Measurements from ENCODE around the gene HTR7. TPM values are rescaled to one million over a fixed set of nuclear protein-coding genes. Genes with fewer than 3 reads are reported as not detected.
"Not testable (repeated sequence)": the region's sequence is repeated elsewhere in the genome, so short reads cannot be mapped to it uniquely, and the experiment has no call there.

HTR7 gene
- total RNA-seq (under 1 TPM; 0.08 TPM), total RNA-seq (0 to 1.3 (median 0.15) reads per million in 172 experiments)
- 0.44 TPM for polyA plus RNA-seq (2013, experiment 1 of 2)
- 0.18 TPM for polyA plus RNA-seq (2013, experiment 2 of 2)

DNA sequence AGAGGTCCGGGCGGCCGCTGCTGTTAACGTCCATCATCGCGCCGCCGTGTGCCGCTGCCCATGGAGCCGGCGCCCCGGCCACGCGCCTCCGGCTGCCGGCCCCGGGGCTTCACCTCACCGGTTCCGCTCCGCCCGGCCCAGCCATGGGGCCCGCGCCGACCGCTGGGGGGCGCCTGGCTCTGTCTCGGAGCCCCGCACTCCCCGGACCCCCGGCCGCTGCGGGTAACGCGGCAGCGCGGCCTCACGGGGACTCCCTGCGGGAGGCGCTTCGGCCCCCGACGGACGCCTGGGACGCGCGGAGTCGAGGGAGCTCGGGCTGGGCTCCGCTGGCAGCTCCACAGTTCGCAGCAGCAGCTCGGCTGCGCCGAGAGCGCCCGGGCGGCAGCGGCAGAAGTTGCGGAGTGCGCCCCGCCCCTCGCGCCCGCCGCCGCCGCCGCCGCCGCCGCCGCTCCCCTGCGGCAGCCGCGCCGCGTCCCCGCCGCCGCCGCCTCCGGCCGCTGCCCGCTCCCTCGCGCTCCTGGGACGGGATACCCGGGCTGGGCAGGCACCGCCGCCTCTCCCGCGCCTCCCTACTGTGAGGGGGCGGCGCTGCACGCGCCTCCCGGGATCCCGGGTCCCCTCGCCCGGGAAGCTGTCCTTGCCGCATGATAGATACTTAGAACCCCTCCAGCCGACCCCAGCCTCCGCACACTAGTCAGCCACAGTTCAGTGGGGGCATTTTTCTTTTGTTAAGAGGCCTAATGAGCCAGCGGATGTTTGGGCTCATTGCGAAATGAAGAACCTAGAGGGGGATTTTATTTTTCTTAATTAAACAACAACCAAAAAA is at the start of gene HTR7:
HTR7 (minus strand) TSS at position 405 of the 826 bp plus-strand sequence; CDS start at position 37, 368 bp downstream.
- ChIA-PET POLR2A (interaction anchor here (0.7 to 0.9 kb wide), 2 partner anchors 13 to 306 kb away, joined by 3 to 6 read pairs; partner anchors contain the start of gene RPP30), CTCF (interaction anchor here (0.6 to 1.6 kb wide), 4 partner anchors 14 to 205 kb away, joined by 3 to 4 read pairs (median 4); partner anchors contain the start of gene RPP30)
- Histone ChIP-seq H3K27ac (ENCODE audit: low read depth in 1 of 2, low read length in 2 of 2) (no peak within 1 kb of the TSS), H3K4me1 (ENCODE audit: insufficient read depth, low read length) (peaks cover 15% of the 10 kb centered on the region), H3K4me3 (ENCODE audit: low read length) (peak within 1 kb of the TSS; percentile 51), H3K9me3 (ENCODE audit: control insufficient read depth in 1 of 2, insufficient read depth in 1 of 2, low read length in 2 of 2) (peaks cover 0 to 5% of the 10 kb centered on the region in 2 experiments), H3K36me3 (ENCODE audit: insufficient read depth, low read length) (no peaks in the 10 kb centered on the region), H3K27me3 (ENCODE audit: control insufficient read depth in 1 of 2, insufficient read depth in 2 of 2, low read length in 2 of 2) (peaks cover 34 to 55% of the 10 kb centered on the region in 2 experiments)
- peak within 1 kb of the TSS; percentile 50 for H3K27ac Mint-ChIP-seq
- peak; percentile 14 to 81 (median 61) for DNase-seq
- H3K36me3 Mint-ChIP-seq (ENCODE audit: low read depth) = no peaks in the 10 kb centered on the region
- peaks cover 83% of the 10 kb centered on the region for H3K27me3 Mint-ChIP-seq
- H3K9me3 Mint-ChIP-seq = no peaks in the 10 kb centered on the region
- TF ChIP-seq CTCF (IDR thresholded peaks at IDR 0.05) = peak; percentile 68
- peak; percentile 82 for ATAC-seq (ENCODE audit: poor library complexity)
- peak within 1 kb of the TSS; percentile 90 for H3K4me3 Mint-ChIP-seq
- intact Hi-C loops (cut with DNase I, micrococcal nuclease) = no loop called here
- H3K4me1 Mint-ChIP-seq (ENCODE audit: low read depth) = peaks cover 6% of the 10 kb centered on the region

- ChIA-PET CTCF (no interaction called here), POLR2A (no interaction called here)
- Mint-ChIP-seq H3K9me3 (no peaks in the 10 kb centered on the region), H3K4me3 (no peak overlapping the region), H3K27me3 (no peaks in the 10 kb centered on the region), H3K4me1 (ENCODE audit: low read depth) (peaks cover 1% of the 10 kb centered on the region), H3K36me3 (ENCODE audit: low read depth) (peaks cover 63% of the 10 kb centered on the region), H3K27ac (no peak overlapping the region)
- intact Hi-C loops (cut with DNase I, micrococcal nuclease) = loop anchor here in 1 of 2 experiments (5.0 kb wide), 1 partner anchor 101 kb away; no protein-coding TSS in a partner anchor
- ATAC-seq (ENCODE audit: poor library complexity) (no peak), DNase-seq (no peak)
- Histone ChIP-seq H3K27me3 (ENCODE audit: control insufficient read depth in 1 of 2, insufficient read depth in 2 of 2, low read length in 2 of 2) (no peaks in the 10 kb centered on the region), H3K4me3 (ENCODE audit: low read length) (no peak overlapping the region), H3K27ac (ENCODE audit: low read depth in 1 of 2, low read length in 2 of 2) (no peak overlapping the region), H3K9me3 (ENCODE audit: control insufficient read depth in 1 of 2, insufficient read depth in 1 of 2, low read length in 2 of 2) (no peaks in the 10 kb centered on the region), H3K4me1 (ENCODE audit: insufficient read depth, low read length) (peaks cover 1% of the 10 kb centered on the region), H3K36me3 (ENCODE audit: insufficient read depth, low read length) (peaks cover 15% of the 10 kb centered on the region)
- no peak for TF ChIP-seq CTCF (IDR thresholded peaks at IDR 0.05)
Observed at GRCh38 chr10:90906596-90906995, 48.8 kb upstream of the HTR7 start.

DNA sequence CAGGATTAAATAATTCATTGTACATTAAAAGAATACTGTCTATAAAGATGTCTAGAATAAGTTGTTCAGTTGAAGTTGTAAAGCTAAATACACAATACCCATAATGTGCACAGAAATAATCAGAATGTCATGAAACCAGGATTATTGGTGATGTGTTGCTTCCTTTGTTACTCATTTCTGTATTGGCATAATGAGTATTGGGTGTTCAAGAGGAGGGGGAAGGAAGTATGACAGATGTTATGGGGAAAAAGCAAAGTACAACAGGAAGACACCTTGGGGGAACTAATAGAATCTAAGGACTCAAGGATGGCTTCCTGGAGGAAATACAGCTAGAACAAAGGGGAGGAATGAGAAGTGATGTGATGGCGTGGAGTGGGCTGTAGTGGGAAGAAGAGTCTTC is 48.1 kb upstream of the HTR7 start:
- no peak for ATAC-seq (ENCODE audit: poor library complexity)
- Mint-ChIP-seq H3K36me3 (ENCODE audit: low read depth) (peaks cover 69% of the 10 kb centered on the region), H3K4me1 (ENCODE audit: low read depth) (no peaks in the 10 kb centered on the region), H3K27ac (no peak overlapping the region), H3K27me3 (no peaks in the 10 kb centered on the region), H3K9me3 (no peaks in the 10 kb centered on the region), H3K4me3 (no peak overlapping the region)
- no peak overlapping the region for H3K4me3 ChIP-seq (ENCODE audit: low read length)
- POLR2A ChIA-PET = no interaction called here
- TF ChIP-seq CTCF (IDR thresholded peaks at IDR 0.05) = no peak
- no peaks in the 10 kb centered on the region for H3K9me3 ChIP-seq (ENCODE audit: control insufficient read depth in 1 of 2, insufficient read depth in 1 of 2, low read length in 2 of 2)
- no peak overlapping the region for H3K27ac ChIP-seq (ENCODE audit: low read depth in 1 of 2, low read length in 2 of 2)
- H3K36me3 ChIP-seq (ENCODE audit: insufficient read depth, low read length) = peaks cover 21% of the 10 kb centered on the region
- no peaks in the 10 kb centered on the region for H3K4me1 ChIP-seq (ENCODE audit: insufficient read depth, low read length)
- CTCF ChIA-PET = no interaction called here
- DNase-seq = no peak
- intact Hi-C loops (cut with DNase I, micrococcal nuclease) = loop anchor here in 1 of 2 experiments (5.0 kb wide), 1 partner anchor 101 kb away; no protein-coding TSS in a partner anchor
- no peaks in the 10 kb centered on the region for H3K27me3 ChIP-seq (ENCODE audit: control insufficient read depth in 1 of 2, insufficient read depth in 2 of 2, low read length in 2 of 2)

DNA sequence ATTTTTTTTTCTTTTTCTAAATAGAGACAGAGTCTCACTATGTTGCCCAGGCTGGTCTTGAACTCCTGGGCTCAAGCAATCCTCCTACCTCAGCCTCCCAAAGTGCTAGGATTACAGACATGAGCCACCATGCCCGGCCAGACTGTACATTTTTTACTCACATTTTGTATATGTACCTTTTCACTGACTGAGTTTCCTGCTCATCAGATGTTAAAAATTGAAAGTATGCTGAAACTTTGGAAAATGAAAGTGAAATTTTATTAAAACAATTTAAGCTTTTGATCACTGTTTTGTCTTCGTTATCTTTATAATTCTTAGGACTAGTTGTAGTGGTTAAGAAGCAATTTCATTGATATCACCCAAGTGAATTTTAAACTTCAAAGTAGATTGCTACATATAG is 39.1 kb upstream of the HTR7 start:
- H3K27ac ChIP-seq (ENCODE audit: low read depth in 1 of 2, low read length in 2 of 2); H3K9me3 Mint-ChIP-seq; H3K4me3 ChIP-seq (ENCODE audit: low read length); H3K4me3 Mint-ChIP-seq; intact Hi-C loops (cut with DNase I, micrococcal nuclease); H3K27ac Mint-ChIP-seq; H3K27me3 Mint-ChIP-seq; H3K4me1 ChIP-seq (ENCODE audit: insufficient read depth, low read length); ATAC-seq (ENCODE audit: poor library complexity); H3K9me3 ChIP-seq (ENCODE audit: control insufficient read depth in 1 of 2, insufficient read depth in 1 of 2, low read length in 2 of 2); H3K27me3 ChIP-seq (ENCODE audit: control insufficient read depth in 1 of 2, insufficient read depth in 2 of 2, low read length in 2 of 2): not testable (repeated sequence)
- H3K4me1 Mint-ChIP-seq (ENCODE audit: low read depth) = peaks cover 27% of the 10 kb centered on the region
- H3K36me3 Mint-ChIP-seq (ENCODE audit: low read depth) = peaks cover 83% of the 10 kb centered on the region
- CTCF ChIA-PET = interaction anchor here (2.0 kb wide), 1 partner anchor 14 kb away, joined by 7 read pairs; no protein-coding TSS in a partner anchor
- peaks cover 46% of the 10 kb centered on the region for H3K36me3 ChIP-seq (ENCODE audit: insufficient read depth, low read length)
- peak in 1 of 14 experiments; percentile 27 for DNase-seq
- POLR2A ChIA-PET = interaction anchor here (0.6 kb wide), 2 partner anchors 166 to 355 kb away, joined by 3 to 4 read pairs; no protein-coding TSS in a partner anchor

Measured in CD4-positive, alpha-beta T cell (primary cell).